Retinal pigment epithelial cell (primary cell): ENCODE measurements around the gene PDE11A.

Experiments used
- DNase-seq: peaks from one replicate; pipeline ENCODE4 v3.0.0-alpha.2; 2010; ENCODE audit warnings: low read depth
- H3K4me3 ChIP-seq: 2 replicates; pipeline ENCODE4 v1.5.1; 2011; ENCODE audit warnings: mild to moderate bottlenecking, low read length, control low read depth, moderate library complexity
- TF ChIP-seq, protein P1 (sequence below): conservative IDR thresholded peaks from 2 replicates; pipeline ENCODE4 v1.5.1; 2011; ENCODE audit warnings: low read depth, low read length, control low read depth, inconsistent platforms

The PDE11A gene

DNA sequence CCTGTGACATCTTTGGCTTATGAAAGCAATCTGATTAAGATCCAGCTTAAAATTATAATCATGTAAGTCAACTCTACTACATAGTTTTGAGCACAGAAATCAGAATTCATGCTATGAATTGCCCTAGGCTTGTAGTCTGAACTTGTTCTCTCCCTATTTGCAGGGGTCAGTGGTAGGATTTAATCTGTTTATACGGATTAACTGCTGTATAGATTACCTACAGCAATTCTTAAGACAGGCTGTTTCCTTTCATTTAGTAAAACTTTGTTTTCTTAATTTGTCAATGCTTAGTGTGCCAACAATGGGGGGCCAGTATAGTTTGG lies 287.9 kb downstream of the PDE11A start:
- H3K4me3 ChIP-seq = no peak overlapping the region
- peak; percentile 89 for DNase-seq
- TF ChIP-seq, protein P1, sequence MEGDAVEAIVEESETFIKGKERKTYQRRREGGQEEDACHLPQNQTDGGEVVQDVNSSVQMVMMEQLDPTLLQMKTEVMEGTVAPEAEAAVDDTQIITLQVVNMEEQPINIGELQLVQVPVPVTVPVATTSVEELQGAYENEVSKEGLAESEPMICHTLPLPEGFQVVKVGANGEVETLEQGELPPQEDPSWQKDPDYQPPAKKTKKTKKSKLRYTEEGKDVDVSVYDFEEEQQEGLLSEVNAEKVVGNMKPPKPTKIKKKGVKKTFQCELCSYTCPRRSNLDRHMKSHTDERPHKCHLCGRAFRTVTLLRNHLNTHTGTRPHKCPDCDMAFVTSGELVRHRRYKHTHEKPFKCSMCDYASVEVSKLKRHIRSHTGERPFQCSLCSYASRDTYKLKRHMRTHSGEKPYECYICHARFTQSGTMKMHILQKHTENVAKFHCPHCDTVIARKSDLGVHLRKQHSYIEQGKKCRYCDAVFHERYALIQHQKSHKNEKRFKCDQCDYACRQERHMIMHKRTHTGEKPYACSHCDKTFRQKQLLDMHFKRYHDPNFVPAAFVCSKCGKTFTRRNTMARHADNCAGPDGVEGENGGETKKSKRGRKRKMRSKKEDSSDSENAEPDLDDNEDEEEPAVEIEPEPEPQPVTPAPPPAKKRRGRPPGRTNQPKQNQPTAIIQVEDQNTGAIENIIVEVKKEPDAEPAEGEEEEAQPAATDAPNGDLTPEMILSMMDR = no peak

DNA sequence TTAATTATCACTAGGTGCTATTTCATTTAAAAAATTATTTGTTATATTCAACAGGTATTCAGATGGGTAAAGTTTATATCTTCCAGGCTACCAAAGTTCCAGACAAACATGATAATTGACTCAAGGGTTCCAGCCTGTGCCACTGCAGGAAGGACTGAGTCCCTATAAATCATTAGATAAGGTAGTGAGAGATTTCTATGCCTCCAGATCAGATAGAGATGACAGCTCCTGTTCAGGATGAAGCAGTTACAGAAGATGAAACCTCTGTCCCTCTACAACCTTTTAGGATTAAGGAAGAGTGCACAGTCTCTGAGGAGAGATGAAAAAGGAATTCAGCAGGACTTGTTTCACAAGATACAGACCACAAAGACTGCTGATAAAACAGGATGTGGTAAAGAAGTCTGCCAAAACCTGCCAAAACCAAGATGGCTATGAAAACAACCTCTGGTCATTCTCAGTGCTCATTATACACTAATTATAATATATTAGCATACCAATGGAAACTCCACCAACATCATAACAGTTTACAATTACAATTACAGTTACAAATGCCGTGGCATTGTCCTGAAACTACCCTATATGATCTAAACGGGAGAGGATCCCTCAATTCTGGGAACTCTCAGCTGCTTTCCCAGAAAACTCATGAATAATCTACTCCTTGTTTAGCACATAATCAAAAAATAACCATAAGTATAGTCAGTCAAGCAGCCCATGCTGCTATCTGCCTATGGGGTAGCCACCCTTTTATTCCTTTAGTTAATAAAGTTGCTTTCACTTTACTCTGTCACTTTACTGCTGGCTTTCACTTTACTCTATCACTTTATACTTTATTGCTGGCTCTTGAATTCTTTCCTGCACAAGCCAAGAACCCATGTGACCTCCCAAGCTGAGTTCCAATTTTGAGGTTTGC lies 288.5 kb downstream of the PDE11A start:
- no peak for DNase-seq
- no peak overlapping the region for H3K4me3 ChIP-seq
- TF ChIP-seq, protein P1 = no peak

DNA sequence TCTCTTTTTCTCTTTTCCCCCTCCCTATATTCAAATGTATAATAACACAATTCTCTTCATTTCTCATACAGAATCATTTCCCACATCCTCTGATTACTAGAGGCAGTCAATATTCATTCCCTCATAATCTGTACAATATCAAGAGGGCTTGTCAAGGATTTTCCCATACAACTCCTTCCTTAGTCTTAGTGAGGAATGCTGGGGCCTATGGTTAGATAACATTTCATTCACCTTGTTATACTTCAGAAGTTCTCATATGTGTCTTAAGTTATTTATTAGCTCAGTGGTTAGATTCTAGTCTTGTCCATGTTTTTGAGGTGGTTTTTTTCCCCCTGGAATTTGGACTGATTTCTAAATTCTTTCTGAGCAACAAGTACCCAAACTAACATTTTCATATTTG lies 289.5 kb downstream of the PDE11A start:
- TF ChIP-seq, protein P1 = no peak
- H3K4me3 ChIP-seq = no peak overlapping the region
- no peak for DNase-seq

DNA sequence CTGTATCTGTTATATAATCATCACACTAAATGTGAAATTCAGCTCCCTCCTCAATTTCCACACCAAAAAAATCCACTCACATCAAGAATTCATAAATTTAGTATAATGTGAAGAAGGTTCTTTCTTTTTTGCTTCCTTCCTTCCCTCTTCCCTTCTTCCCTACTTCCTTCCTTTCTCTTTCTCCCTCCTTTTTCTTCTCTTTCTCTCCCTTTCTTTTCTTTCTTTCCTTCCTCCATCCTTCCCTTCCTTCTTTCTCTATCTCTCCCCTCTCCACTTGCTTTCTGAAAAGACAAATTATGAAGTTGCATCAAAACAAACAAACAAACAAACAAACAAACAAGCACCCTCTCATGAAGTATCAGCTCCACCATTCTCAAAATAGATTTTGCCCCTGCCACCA lies 290.0 kb downstream of the PDE11A start:
- TF ChIP-seq, protein P1 = no peak
- H3K4me3 ChIP-seq = no peak overlapping the region
- DNase-seq = no peak

DNA sequence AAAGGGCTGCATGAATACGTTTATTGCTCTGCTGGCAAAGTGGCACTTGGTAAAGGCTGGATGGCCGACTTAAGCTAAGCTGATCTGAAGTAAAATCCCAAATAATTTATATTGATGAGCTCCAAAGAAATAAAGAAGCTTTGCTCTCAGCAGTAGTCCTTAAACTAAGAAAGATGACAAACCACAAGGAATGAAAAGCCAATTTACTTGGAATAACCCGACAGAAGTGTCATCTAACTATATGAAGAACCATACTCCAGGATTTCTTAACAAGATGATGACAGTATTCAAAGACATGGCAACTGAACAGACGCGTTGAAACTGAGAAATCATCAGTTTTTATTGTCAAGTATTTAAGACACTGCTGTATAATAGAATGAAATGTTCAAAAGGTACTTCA lies 294.1 kb downstream of the PDE11A start:
- H3K4me3 ChIP-seq = no peak overlapping the region
- TF ChIP-seq, protein P1 = no peak
- DNase-seq = no peak

DNA sequence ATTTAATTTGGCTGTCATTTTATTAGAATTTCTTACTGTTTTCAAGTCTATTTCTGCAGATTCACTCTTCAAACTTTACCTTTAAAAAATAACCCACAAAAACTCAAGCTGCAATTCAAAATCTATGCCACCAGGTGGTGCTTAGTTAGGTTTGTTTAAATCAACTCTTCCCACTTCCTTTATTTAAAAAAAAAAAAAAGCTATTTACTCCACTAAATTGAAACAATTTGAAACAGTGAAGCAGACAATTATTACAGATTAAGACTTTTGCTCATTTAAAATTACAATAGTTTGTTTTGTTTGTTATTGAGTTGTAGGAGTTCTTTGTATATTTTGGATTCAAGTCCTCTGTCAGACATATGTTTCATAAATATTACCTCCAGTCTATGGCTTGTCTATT lies 300.0 kb downstream of the PDE11A start:
- TF ChIP-seq, protein P1 = peak; percentile 58
- DNase-seq = no peak

DNA sequence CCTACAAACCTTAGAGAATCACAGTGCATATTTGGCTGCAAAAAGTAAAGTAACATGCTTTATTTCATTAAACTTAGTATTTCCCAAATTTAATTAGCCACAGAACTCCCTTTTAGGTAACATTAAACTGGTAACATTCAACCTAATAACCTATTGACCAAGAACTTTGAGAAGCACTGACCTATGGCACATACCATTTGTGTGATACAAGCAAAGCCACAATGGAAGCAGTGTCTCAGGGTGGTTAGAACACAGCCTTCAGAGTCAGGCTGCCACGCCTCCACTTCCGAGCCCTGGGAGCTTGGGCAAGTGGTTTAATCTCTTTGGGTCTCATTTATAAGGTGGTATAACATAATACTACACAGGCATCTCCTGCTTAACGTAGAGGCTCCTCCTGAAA lies 301.4 kb downstream of the PDE11A start:
- DNase-seq = no peak
- TF ChIP-seq, protein P1 = no peak
- no peak overlapping the region for H3K4me3 ChIP-seq

More for the DNA sequence above, 300.0 kb downstream of the PDE11A start:
- H3K4me3 ChIP-seq = no peak overlapping the region
